ENCODE measurements around the gene TRAP1.

DNA sequence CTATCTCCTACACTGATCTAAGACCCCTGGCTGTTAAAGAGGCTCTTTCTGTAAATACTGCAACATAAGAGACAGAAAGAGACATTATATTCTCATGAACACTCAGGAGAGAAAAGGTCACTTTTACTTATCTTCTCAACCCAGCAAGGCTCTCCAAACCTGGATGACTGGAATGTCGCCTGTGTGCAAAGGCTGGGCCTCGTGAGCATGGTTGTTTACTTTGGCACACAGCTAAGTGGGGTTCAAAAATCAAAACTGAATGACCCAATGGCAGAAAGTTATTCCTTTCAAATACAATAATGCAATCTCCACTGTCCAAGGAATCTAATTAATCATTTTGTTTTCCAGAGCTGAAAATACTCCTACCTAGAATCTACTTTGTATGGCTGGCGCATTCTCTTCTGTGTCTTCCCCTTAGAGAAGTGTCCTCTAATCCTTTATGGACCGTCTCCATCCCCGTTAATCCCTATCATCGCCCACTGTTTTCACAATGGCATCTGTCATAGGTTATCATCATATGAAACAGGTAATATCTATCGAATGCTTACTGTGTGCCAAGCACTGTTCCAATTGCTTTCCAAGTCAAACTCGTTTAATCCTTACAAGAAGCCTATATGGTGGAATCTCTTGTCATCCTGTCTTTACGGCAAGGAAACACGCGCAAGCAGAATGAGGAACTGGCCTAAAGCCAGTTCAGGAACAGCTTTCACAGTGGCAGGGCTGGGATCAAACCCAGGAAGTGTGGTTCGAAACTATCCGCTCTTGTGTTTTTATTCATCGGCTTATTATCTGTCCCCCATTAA lies 107.2 kb downstream of the TRAP1 start:
- TF ChIP-seq CTCF (IDR thresholded peaks at IDR 0.05) (no peak), POLR2A (IDR thresholded peaks at IDR 0.05) (no peak), POLR2AphosphoS5 (IDR thresholded peaks at IDR 0.05) (no peak)
